Ishikawa (cell line): ENCODE measurements around the gene SERPIND1.

ENCODE experiments used
- CEBPB ChIP-seq: IDR thresholded peaks from 2 replicates; pipeline ENCODE4 v1.6.1; 2012
- CREB1 ChIP-seq: IDR thresholded peaks from 2 replicates; pipeline ENCODE4 v1.6.1; 2012; ENCODE audit warnings: low read depth
- EGR1 ChIP-seq: IDR thresholded peaks from 2 replicates; pipeline ENCODE4 v1.6.1; 2012
- EP300 ChIP-seq: IDR thresholded peaks from 2 replicates; pipeline ENCODE4 v1.6.1; 2012; ENCODE audit warnings: borderline replicate concordance
- FOXM1 ChIP-seq: IDR thresholded peaks from 2 replicates; pipeline ENCODE4 v1.6.1; 2012; ENCODE audit warnings: low read depth, borderline replicate concordance
- NFIC ChIP-seq: IDR thresholded peaks from 2 replicates; pipeline ENCODE4 v1.6.1; 2012
- RAD21 ChIP-seq: IDR thresholded peaks from 2 replicates; pipeline ENCODE4 v1.6.1; 2012; ENCODE audit warnings: low read depth
- TAF1 ChIP-seq: IDR thresholded peaks from 2 replicates; pipeline ENCODE4 v1.6.1; 2012; ENCODE audit warnings: low read depth, mild to moderate bottlenecking
- TCF12 ChIP-seq: IDR thresholded peaks from 2 replicates; pipeline ENCODE4 v1.6.1; 2012; ENCODE audit warnings: low read depth
- TEAD4 ChIP-seq: IDR thresholded peaks from 2 replicates; pipeline ENCODE4 v1.6.1; 2012
- YY1 ChIP-seq: IDR thresholded peaks from 2 replicates; pipeline ENCODE4 v1.6.1; 2012; ENCODE audit warnings: low read depth
- ZBTB7A ChIP-seq: IDR thresholded peaks from 2 replicates; pipeline ENCODE4 v1.6.1; 2012; ENCODE audit warnings: low read depth
- TF ChIP-seq, protein P1 (sequence below): IDR thresholded peaks from 2 replicates; pipeline ENCODE4 v1.6.1; 2012
- TF ChIP-seq, protein P2 (sequence below): IDR thresholded peaks from 2 replicates; pipeline ENCODE4 v1.6.1; 2012
- TF ChIP-seq, protein P3 (sequence below): IDR thresholded peaks from 2 replicates; pipeline ENCODE4 v1.6.1; 2012; ENCODE audit warnings: low read depth, mild to moderate bottlenecking

SERPIND1 gene

DNA sequence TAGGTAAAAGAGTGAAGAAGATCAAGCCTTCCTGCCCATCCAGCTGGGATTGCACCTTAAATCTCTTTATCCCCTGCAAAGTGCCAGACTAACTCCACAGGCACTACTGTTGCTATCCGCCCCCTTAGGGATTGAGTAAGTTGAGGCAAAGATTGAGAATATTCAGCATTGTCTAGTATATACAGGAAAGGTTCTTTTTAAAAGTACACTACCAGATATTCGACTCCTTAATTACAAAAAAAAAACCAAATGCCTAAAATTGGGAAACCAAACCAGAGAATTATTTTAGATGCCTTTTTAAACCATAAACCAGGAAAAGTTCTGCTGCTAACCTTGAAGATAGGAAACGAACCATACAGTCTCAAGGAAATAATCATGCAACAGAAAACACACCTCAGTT, 11.5 kb downstream of the SERPIND1 start:
- TF ChIP-seq TAF1 (no peak), EGR1 (no peak), RAD21 (no peak), NFIC (no peak), TEAD4 (no peak), ZBTB7A (no peak), CEBPB (no peak), EP300 (no peak), FOXM1 (no peak), YY1 (no peak), TCF12 (no peak), CREB1 (no peak)
- TF ChIP-seq, protein P1, sequence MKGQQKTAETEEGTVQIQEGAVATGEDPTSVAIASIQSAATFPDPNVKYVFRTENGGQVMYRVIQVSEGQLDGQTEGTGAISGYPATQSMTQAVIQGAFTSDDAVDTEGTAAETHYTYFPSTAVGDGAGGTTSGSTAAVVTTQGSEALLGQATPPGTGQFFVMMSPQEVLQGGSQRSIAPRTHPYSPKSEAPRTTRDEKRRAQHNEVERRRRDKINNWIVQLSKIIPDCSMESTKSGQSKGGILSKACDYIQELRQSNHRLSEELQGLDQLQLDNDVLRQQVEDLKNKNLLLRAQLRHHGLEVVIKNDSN = no peak
- TF ChIP-seq, protein P2, sequence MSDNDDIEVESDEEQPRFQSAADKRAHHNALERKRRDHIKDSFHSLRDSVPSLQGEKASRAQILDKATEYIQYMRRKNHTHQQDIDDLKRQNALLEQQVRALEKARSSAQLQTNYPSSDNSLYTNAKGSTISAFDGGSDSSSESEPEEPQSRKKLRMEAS = no peak
- TF ChIP-seq, protein P3, sequence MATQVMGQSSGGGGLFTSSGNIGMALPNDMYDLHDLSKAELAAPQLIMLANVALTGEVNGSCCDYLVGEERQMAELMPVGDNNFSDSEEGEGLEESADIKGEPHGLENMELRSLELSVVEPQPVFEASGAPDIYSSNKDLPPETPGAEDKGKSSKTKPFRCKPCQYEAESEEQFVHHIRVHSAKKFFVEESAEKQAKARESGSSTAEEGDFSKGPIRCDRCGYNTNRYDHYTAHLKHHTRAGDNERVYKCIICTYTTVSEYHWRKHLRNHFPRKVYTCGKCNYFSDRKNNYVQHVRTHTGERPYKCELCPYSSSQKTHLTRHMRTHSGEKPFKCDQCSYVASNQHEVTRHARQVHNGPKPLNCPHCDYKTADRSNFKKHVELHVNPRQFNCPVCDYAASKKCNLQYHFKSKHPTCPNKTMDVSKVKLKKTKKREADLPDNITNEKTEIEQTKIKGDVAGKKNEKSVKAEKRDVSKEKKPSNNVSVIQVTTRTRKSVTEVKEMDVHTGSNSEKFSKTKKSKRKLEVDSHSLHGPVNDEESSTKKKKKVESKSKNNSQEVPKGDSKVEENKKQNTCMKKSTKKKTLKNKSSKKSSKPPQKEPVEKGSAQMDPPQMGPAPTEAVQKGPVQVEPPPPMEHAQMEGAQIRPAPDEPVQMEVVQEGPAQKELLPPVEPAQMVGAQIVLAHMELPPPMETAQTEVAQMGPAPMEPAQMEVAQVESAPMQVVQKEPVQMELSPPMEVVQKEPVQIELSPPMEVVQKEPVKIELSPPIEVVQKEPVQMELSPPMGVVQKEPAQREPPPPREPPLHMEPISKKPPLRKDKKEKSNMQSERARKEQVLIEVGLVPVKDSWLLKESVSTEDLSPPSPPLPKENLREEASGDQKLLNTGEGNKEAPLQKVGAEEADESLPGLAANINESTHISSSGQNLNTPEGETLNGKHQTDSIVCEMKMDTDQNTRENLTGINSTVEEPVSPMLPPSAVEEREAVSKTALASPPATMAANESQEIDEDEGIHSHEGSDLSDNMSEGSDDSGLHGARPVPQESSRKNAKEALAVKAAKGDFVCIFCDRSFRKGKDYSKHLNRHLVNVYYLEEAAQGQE = no peak

DNA sequence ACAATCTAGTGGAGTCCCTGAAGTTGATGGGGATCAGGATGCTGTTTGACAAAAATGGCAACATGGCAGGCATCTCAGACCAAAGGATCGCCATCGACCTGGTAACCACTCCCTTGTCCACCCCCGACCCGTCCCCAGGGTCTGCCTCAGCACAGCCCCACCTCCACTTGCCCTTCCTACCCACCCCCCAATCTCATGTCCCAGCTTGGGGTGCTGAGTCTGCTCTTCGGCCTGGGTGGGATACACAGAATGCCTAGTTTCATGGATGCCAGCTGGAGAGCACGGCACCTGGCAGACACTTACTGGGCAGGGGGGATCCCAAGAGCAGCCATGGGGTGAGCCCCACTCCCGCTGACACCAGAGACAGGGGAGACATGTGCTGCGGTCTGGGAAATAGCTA, 12.1 kb downstream of the SERPIND1 start:
- no peak for TF ChIP-seq EGR1
- TF ChIP-seq, protein P2 = no peak
- TF ChIP-seq YY1 = no peak
- TF ChIP-seq CREB1 = no peak
- no peak for TF ChIP-seq TEAD4
- no peak for TF ChIP-seq TAF1
- no peak for TF ChIP-seq NFIC
- TF ChIP-seq, protein P3 = no peak
- TF ChIP-seq ZBTB7A = no peak

DNA sequence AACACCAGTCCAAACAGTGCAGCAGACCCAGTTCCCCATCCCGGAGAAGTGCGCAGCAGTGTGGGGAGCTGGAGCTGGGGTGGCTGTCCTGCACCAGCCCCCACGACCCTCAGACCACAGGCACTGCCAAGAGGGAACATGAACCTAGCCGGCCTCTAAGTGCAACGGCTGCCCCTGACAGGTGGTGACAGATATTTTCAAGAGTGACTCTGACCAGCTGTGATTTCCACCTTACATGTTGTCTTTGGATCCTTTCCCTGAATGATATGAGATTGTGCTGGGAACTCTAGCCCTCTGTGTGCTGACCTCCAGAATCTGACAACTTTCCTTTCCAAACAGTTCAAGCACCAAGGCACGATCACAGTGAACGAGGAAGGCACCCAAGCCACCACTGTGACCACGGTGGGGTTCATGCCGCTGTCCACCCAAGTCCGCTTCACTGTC, 12.6 kb downstream of the SERPIND1 start:
- TF ChIP-seq YY1 = no peak
- no peak for TF ChIP-seq EP300
- no peak for TF ChIP-seq RAD21

DNA sequence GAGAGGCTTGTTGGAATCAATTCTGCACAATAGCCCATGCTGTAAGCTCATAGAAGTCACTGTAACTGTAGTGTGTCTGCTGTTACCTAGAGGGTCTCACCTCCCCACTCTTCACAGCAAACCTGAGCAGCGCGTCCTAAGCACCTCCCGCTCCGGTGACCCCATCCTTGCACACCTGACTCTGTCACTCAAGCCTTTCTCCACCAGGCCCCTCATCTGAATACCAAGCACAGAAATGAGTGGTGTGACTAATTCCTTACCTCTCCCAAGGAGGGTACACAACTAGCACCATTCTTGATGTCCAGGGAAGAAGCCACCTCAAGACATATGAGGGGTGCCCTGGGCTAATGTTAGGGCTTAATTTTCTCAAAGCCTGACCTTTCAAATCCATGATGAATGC, 13.3 kb downstream of the SERPIND1 start:
- TF ChIP-seq EP300 (no peak), RAD21 (no peak), FOXM1 (no peak), TCF12 (no peak)
- TF ChIP-seq, protein P2 = no peak

DNA sequence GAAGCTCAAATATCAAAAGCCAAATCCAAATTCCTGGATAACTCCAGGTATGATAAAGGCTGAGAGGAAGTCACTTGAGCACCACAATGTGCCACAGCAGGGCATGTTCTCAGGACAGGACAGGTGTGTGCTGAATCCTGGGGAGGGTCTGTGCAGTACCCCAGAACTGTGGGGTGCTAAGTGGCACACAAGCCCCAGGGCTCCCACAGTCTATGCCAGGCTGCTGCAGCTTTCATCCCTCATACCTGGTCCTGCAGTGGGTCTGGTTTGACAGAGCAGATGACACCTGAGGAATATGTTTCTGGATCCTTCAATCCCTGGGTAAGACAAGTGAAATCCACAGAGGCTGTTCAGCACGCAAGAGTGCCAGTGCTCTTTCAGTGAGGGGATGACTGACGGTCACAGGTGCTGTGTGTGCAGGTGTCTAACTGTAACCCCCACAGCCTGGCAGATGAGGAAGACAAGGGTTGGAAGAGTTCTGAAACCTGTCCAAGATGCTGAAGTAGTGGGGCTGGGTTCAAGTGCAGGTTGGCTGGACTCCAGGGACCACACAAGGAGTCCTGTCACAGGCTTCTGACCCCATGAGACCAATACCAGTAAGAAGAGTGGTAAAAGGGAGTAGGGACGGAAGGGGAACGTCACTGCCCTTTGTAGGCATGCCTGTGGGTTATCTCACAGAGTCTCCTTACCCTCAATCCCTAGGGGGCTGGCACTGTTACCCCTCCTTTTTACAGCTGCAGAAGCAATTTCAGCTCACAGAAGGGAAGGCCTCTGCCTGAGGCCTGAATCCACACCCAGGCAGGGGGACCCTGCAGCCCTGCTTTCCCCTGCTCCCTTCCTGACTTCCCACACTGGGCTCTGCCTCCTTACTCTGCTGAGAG, 14.1 kb downstream of the SERPIND1 start:
- TF ChIP-seq TEAD4 = no peak
- TF ChIP-seq EP300 = no peak
- TF ChIP-seq, protein P2 = no peak
- TF ChIP-seq ZBTB7A = no peak
- TF ChIP-seq RAD21 = no peak
- no peak for TF ChIP-seq CREB1
- no peak for TF ChIP-seq CEBPB
- no peak for TF ChIP-seq NFIC
- no peak for TF ChIP-seq TAF1

DNA sequence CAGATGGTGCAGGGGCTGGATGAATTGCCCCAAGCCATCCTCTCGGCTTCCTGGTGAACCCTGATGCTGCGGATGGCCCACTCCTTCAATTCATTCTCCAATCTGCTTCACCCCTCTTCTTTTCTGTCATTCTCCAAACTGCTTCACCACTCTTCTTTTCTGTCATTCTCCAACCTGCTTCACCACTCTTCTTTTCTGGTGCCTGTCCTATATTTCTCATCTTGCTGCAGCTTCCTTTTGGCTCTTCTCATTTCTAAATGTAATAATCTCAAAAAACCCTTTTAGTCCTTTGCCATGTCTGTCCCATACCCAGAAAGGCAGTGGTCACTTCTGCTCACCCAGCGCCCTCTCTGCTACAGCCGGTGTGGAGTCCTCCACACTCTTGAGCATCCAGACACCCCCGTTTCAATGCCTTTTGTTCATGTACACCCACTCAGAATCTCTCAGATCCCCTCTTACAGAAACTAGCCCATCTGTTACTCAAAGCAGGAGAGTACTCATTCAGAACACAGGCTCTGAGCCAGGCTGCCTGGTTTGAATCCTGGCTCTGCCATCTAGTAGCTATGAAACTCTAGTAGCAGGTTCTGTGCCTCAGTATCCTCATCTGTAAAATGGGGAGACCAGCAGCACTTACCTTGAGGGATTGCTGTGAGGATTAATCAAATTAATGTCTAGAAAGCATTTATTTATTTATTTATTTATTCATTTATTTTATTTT, 14.9 kb downstream of the SERPIND1 start:
- TF ChIP-seq TAF1 (no peak), EGR1 (no peak), CREB1 (no peak), YY1 (no peak), TCF12 (no peak), NFIC (no peak), FOXM1 (no peak), TEAD4 (no peak), CEBPB (no peak), RAD21 (no peak), EP300 (no peak), ZBTB7A (no peak)
- TF ChIP-seq, protein P3 = no peak
- TF ChIP-seq, protein P2 = no peak
- TF ChIP-seq, protein P1 = no peak
